Stimulated activated CD4-positive, alpha-beta T cell treated with anti-CD3 and anti-CD28 coated beads, Interleukin-15, amount 100 ng/mL, for 1 hour (primary cell): ENCODE results near the gene PTPN21.

Experiments used
- DNase-seq, 2 donors: peaks; one replicate each; pipeline ENCODE4 v3.0.0-alpha.2; 2020; ENCODE audit warnings: low read depth in 1 of 2, low spot score in 1 of 2

Gene PTPN21

DNA sequence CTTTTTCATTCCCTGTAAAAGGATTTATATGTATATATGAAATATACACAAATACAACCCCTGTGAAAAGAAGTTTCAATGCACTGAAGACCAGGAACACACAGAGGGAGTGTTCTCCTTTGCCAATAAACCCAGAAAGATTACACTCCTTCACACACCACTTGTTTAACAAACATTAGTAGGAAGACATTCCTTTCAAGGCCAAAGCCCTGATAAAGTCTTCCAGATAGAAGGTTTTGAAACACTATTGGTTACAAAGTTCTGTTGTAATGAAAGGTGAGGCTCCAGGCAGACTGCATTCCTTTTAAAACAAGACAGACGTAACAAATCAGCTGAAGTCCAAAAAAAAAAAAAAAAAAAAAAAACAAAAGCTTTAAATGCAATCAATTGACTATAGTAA is 81.0 kb downstream of the PTPN21 start:
- no peak for DNase-seq

- DNase-seq = no peak
These were observed 84.0 kb downstream of the PTPN21 start for GRCh38 chr14:88470542-88471440.

- DNase-seq = no peak
These were observed 86.4 kb downstream of the PTPN21 start for GRCh38 chr14:88468406-88468805.

DNA sequence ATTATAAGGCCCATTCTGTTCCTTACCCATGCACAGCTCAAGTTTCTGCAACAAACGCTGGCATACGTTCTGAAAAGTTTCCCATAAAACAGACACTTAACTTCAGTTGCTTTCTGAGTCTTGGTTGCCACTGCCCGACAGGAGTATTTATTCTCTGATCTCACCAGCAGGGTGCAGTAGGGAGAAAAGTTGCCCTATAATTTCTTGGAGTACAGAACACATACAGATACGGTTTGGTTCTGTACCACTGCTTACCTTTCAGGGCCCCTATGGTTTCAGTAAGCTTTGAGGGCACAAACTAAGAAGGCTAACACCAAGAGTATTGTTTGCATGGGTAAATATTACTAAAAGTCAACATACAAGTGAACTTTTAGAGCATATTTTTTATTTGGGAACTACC is 91.5 kb downstream of the PTPN21 start:
- DNase-seq = no peak

DNA sequence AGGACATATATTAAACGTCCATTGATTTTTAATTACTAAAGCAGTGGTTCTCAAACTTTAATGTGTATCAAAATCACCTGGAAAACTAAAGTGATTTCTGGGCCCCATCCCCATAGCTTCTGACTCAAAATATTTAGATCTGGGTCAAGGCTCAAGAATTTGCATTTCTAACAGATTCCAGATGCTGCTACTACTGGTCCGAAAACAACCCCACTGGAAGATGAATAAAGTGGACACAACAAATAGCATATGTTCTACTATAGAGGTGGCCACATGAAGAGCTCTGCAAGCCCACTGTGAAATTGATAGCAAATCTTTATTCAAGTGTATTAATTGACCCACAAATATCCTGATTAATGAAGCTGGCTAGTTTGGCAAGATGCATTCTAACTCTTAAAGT is 99.9 kb downstream of the PTPN21 start:
- DNase-seq = no peak

GRCh38 chr14:88452231-88452630 is 102.6 kb downstream of the PTPN21 start:
- DNase-seq = no peak

DNA sequence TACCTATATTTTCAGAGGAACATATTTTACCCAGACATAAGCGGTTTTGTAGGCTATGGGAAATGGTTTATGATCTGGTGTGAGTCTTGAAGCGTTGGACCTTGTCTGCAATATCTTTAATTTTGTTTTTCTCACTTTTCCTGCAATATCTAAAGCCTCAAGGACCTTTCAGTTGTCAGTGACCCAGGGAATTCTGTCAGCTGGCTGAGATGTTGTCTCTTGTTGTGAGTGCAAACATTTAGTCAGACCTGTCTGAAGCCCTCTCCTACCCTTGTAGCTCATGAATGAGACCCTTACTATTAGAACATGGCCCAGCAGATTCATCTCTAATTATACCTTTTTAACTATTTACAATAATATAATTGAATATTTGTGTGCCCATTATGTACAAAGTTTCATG is 115.7 kb downstream of the PTPN21 start:
- DNase-seq = no peak

DNA sequence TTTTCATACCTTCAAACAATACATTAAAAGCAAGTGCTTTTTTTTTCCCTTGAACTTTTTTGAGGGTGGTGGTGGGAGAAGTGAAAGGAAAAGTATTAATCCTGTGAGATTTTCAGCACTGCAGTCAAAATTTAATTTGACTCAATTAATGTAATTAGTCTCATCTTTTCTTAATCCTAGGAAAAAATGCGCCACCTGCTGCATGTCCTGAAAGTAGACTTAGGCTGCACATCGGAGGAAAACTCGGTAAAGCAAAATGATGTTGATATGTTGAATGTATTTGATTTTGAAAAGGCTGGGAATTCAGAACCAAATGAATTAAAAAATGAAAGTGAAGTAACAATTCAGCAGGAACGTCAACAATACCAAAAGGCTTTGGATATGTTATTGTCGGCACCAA is 117.1 kb downstream of the PTPN21 start:
- no peak for DNase-seq

DNA sequence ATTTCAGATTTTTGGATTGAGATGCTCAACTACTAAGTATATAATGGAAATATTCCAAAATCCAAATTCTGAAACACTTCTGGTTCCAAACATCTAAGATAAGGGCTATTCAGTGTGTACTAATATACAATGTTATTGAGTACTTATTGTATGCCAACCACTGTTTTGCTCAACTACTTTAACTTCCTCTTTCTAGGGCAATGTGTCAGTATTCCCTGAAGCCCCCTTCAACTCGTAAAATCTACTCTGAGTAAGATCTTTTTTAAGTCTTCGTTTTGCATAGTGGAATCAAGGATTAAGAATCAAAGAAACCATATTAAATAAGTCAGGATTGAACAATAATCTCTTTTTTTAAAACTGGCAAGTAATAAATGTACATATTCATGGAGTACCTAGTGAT is 123.8 kb downstream of the PTPN21 start:
- DNase-seq = no peak

GRCh38 chr14:88426271-88426670 is 128.5 kb downstream of the PTPN21 start:
- no peak for DNase-seq

DNA sequence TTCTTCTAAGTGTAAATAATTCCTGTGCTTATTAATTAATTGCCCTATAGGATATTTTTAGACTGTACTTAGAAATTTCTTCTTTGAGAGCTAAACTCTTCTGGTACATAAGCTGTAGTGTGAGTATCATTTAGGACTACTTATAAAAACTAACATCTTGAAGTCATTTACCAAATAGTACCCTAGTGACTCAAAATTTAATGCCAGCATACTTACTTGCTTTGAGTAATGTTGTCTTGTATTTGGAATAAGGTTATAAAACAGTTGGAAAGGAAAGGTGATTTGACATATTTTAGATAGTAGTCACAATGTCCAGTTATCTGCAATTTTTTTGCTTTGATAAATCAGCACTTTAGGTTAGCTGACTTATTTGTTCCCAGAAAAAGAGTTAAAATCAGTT is 130.2 kb downstream of the PTPN21 start:
- DNase-seq = no peak

- DNase-seq = no peak
These were observed 131.7 kb downstream of the PTPN21 start for GRCh38 chr14:88422919-88423650.

- DNase-seq = no peak
These were observed 132.8 kb downstream of the PTPN21 start for GRCh38 chr14:88422047-88422446.

GRCh38 chr14:88421286-88421685 is 133.5 kb downstream of the PTPN21 start:
- no peak for DNase-seq

DNA sequence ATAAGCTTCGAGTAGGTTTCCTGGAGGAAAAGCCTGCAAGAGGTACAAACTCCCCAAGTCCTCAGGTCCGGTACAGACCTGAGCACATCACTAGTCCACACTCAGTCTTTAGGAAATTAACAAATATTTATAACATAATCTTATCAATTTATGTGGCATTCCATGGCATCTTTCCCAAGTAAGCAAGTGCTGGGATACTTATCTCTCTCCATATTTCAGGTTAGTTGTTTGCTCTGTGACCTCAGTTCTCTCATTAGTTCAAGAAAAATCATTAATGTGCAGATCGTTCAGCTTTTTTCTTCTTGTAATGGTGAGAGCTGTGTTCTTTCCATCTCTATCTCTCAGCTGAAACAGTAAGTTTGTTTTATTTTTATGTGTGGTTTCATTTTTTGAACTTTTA is 134.6 kb downstream of the PTPN21 start:
- DNase-seq = no peak

GRCh38 chr14:88417594-88417993 is 137.2 kb downstream of the PTPN21 start:
- no peak for DNase-seq
